Erythroblast (primary cell): ENCODE data around the gene WIPF1.

ENCODE experiments used
- GATA1 ChIP-seq: IDR thresholded peaks from 2 replicates; pipeline ENCODE4 v1.6.1; 2011; ENCODE audit warnings: low read depth, mild to moderate bottlenecking, control low read depth, low read length, moderate library complexity
- POLR2A ChIP-seq: IDR thresholded peaks from 2 replicates; pipeline ENCODE4 v1.6.1; 2011; ENCODE audit warnings: mild to moderate bottlenecking, low read length

GRCh38 chr2:174590928-174591648 lies 6.5 kb downstream of the WIPF1 start:
- TF ChIP-seq POLR2A = no peak
- no peak for TF ChIP-seq GATA1
